ENCODE measurements around the gene TMEM203.

The TMEM203 gene

GRCh38 chr9:137230705-137231371, 25.4 kb upstream of the TMEM203 start, which contains the start of gene SLC34A3:
SLC34A3 (plus strand) TSS chr9:137230901; CDS start chr9:137231703, 802 bp downstream.
- no peak for DNase-seq (ENCODE audit: low read depth)

- DNase-seq (ENCODE audit: low read depth), result no peak
These were observed 24.7 kb upstream of the TMEM203 start for GRCh38 chr9:137229903-137230704.

GRCh38 chr9:137228968-137229896, 23.8 kb upstream of the TMEM203 start:
- DNase-seq (ENCODE audit: low read depth), result no peak

GRCh38 chr9:137228506-137228967, 23.1 kb upstream of the TMEM203 start:
- DNase-seq (ENCODE audit: low read depth), result no peak

GRCh38 chr9:137227853-137228505, 22.5 kb upstream of the TMEM203 start:
- no peak for DNase-seq (ENCODE audit: low read depth)

GRCh38 chr9:137227054-137227852, 21.8 kb upstream of the TMEM203 start, which contains the start of gene RNF224:
RNF224 (plus strand) TSS chr9:137227502; CDS start chr9:137228336, 834 bp downstream.
- DNase-seq (ENCODE audit: low read depth), result peak; percentile 74

GRCh38 chr9:137226338-137227053, 21.0 kb upstream of the TMEM203 start:
- no peak for DNase-seq (ENCODE audit: low read depth)

GRCh38 chr9:137225699-137226331, 20.4 kb upstream of the TMEM203 start:
- no peak for DNase-seq (ENCODE audit: low read depth)

GRCh38 chr9:137224830-137225694, 19.6 kb upstream of the TMEM203 start, which contains the start of gene CYSRT1:
CYSRT1 (plus strand) TSS chr9:137225174; CDS start chr9:137225622, 448 bp downstream.
- DNase-seq (ENCODE audit: low read depth), result no peak

GRCh38 chr9:137223078-137223970, 17.9 kb upstream of the TMEM203 start:
- DNase-seq (ENCODE audit: low read depth), result peak; percentile 97

- no peak for DNase-seq (ENCODE audit: low read depth)
These were observed 17.0 kb upstream of the TMEM203 start, which contains the start of gene RNF208 for GRCh38 chr9:137222190-137223077. RNF208 (minus strand) TSS chr9:137222240; CDS start chr9:137221212, 1,028 bp downstream.

- no peak for DNase-seq (ENCODE audit: low read depth)
These were observed 16.2 kb upstream of the TMEM203 start for GRCh38 chr9:137221506-137222111.

GRCh38 chr9:137221095-137221505, 15.7 kb upstream of the TMEM203 start:
- no peak for DNase-seq (ENCODE audit: low read depth)

GRCh38 chr9:137220317-137221094, 15.1 kb upstream of the TMEM203 start:
- DNase-seq (ENCODE audit: low read depth), result no peak

Data from T follicular helper cell (primary cell).